ENCODE measurements around the gene RICTOR. TPM values are rescaled to one million over a fixed set of nuclear protein-coding genes. Genes with fewer than 3 reads are reported as not detected.

The RICTOR gene
- total and polyA plus RNA-seq, 3 donors from 2014 or later, result 14.4 to 61.8 (median 57.7) TPM

- WGBS, 2 donors, result 64 to 68% methylated on average over 5 of the region's 5 CpGs
- intact Hi-C loops (cut with DNase I; ENCODE audit: low total_unique reads), result no loop called here
- H3K4me3 ChIP-seq, result no peak overlapping the region
Observed at GRCh38 chr5:39115644-39116343, 41.6 kb upstream of the RICTOR start.

GRCh38 chr5:39114155-39114554 is 40.0 kb upstream of the RICTOR start:
- intact Hi-C loops (cut with DNase I; ENCODE audit: low total_unique reads), result no loop called here
- H3K4me1 ChIP-seq, result no peaks in the 10 kb centered on the region
- H3K9me3 ChIP-seq, result no peaks in the 10 kb centered on the region
- H3K27me3 ChIP-seq, result no peaks in the 10 kb centered on the region
- DNase-seq, result no peak
- TF ChIP-seq POLR2A (IDR thresholded peaks at IDR 0.05), result no peak
- no peak for TF ChIP-seq CTCF (IDR thresholded peaks at IDR 0.05)
- H3K4me3 ChIP-seq, result no peak overlapping the region
- WGBS, 2 donors, result 89 to 94% methylated on average over 4 of the region's 4 CpGs
- no peak overlapping the region for H3K27ac ChIP-seq
- H3K36me3 ChIP-seq (ENCODE audit: low read depth, missing control alignments), result no peaks in the 10 kb centered on the region

More at GRCh38 chr5:39115644-39116343, 41.6 kb upstream of the RICTOR start:
- Histone ChIP-seq H3K27me3 (no peaks in the 10 kb centered on the region), H3K4me1 (no peaks in the 10 kb centered on the region), H3K9me3 (no peaks in the 10 kb centered on the region), H3K36me3 (ENCODE audit: low read depth, missing control alignments) (no peaks in the 10 kb centered on the region), H3K27ac (no peak overlapping the region)
- TF ChIP-seq POLR2A (IDR thresholded peaks at IDR 0.05) (no peak), CTCF (IDR thresholded peaks at IDR 0.05) (no peak)
- DNase-seq, result no peak

- 86 to 93% methylated on average over 4 of the region's 4 CpGs for WGBS, 2 donors
- Histone ChIP-seq H3K27ac (no peak overlapping the region), H3K36me3 (ENCODE audit: low read depth, missing control alignments) (no peaks in the 10 kb centered on the region), H3K27me3 (no peaks in the 10 kb centered on the region), H3K9me3 (no peaks in the 10 kb centered on the region), H3K4me3 (no peak overlapping the region), H3K4me1 (no peaks in the 10 kb centered on the region)
- no peak for DNase-seq
- intact Hi-C loops (cut with DNase I; ENCODE audit: low total_unique reads), result no loop called here
- TF ChIP-seq CTCF (IDR thresholded peaks at IDR 0.05), result no peak
- no peak for TF ChIP-seq POLR2A (IDR thresholded peaks at IDR 0.05)
Observed at GRCh38 chr5:39113354-39113953, 39.3 kb upstream of the RICTOR start.

- Histone ChIP-seq H3K36me3 (ENCODE audit: low read depth, missing control alignments) (no peaks in the 10 kb centered on the region), H3K4me3 (no peak overlapping the region), H3K27ac (no peak overlapping the region), H3K4me1 (no peaks in the 10 kb centered on the region), H3K27me3 (no peaks in the 10 kb centered on the region), H3K9me3 (no peaks in the 10 kb centered on the region)
- DNase-seq, result no peak
- TF ChIP-seq POLR2A (IDR thresholded peaks at IDR 0.05) (no peak), CTCF (IDR thresholded peaks at IDR 0.05) (no peak)
- WGBS, 2 donors, result 76 to 77% methylated on average over 2 of the region's 2 CpGs
- intact Hi-C loops (cut with DNase I; ENCODE audit: low total_unique reads), result no loop called here
Observed at GRCh38 chr5:39109606-39110005, 35.4 kb upstream of the RICTOR start.

- no peaks in the 10 kb centered on the region for H3K9me3 ChIP-seq
- no peak for DNase-seq
- intact Hi-C loops (cut with DNase I; ENCODE audit: low total_unique reads), result no loop called here
- no peak overlapping the region for H3K27ac ChIP-seq
- TF ChIP-seq POLR2A (IDR thresholded peaks at IDR 0.05) (no peak), CTCF (IDR thresholded peaks at IDR 0.05) (no peak)
- WGBS, 2 donors, result 76 to 79% methylated on average over 3 of the region's 3 CpGs
- H3K4me1 ChIP-seq, result no peaks in the 10 kb centered on the region
- no peaks in the 10 kb centered on the region for H3K27me3 ChIP-seq
- H3K36me3 ChIP-seq (ENCODE audit: low read depth, missing control alignments), result no peaks in the 10 kb centered on the region
- no peak overlapping the region for H3K4me3 ChIP-seq
Observed at GRCh38 chr5:39108987-39109386, 34.8 kb upstream of the RICTOR start.
